Spinal cord (tissue), 10 donors: ENCODE measurements around the gene IMMT. TPM values are rescaled to one million over a fixed set of nuclear protein-coding genes. Genes with fewer than 3 reads are reported as not detected.

Experiments
- DNase-seq, 6 donors: peaks; one replicate each; pipeline versions ENCODE4 v3.0.0 to v3.0.0-alpha.2; 2013 to 2015; ENCODE audit warnings: low spot score in 6 of 6, low read depth in 4 of 6
- H3K27ac ChIP-seq: one replicate; pipeline ENCODE4 v1.5.1; 2013; ENCODE audit warnings: low read depth, low read length, control low read depth
- H3K27me3 ChIP-seq: one replicate; pipeline ENCODE4 v1.6.1; 2013; ENCODE audit warnings: low read length; ENCODE audit not compliant: control insufficient read depth, insufficient read depth
- H3K36me3 ChIP-seq: one replicate; pipeline ENCODE4 v1.6.1; 2013; ENCODE audit warnings: low read length; ENCODE audit not compliant: control insufficient read depth, insufficient read depth
- H3K4me1 ChIP-seq: one replicate; pipeline ENCODE4 v1.6.1; 2013; ENCODE audit warnings: low read length; ENCODE audit not compliant: control insufficient read depth, insufficient read depth
- H3K4me3 ChIP-seq: one replicate; pipeline ENCODE4 v1.5.1; 2013; ENCODE audit warnings: low read depth, low read length, control low read depth
- H3K9me3 ChIP-seq: one replicate; pipeline ENCODE4 v1.6.1; 2013; ENCODE audit warnings: low read length; ENCODE audit not compliant: control insufficient read depth, insufficient read depth
- WGBS: methylation state at CpG from one replicate; pipeline ENCODE4 v1.1.5; 2013; ENCODE audit warnings: missing lambda C conversion rate; ENCODE audit not compliant: insufficient coverage; 5-methylcytosine and 5-hydroxymethylcytosine counted together
- polyA plus RNA-seq, 2 donors: library from polyadenylated mRNA; unstranded; fragments of 120-200 nt; gene quantifications; one replicate each; pipeline ENCODE4 v1.2.1, GENCODE V29; 2013; ENCODE audit not compliant: insufficient read length in 2 of 2
- total RNA-seq, 2 donors: library from RNA; depleted of rRNA in 1 of 2; stranded (reverse); fragments of 120-200 nt in 1 of 2; fragments of >200 nt in 1 of 2; gene quantifications; one replicate each; pipeline versions ENCODE4 v1.2.3 to v1.2.4, GENCODE V29; 2013 to 2014
- donor health status: healthy.

The IMMT gene
- total and polyA plus RNA-seq, 4 donors, result 58.1 to 87.8 (median 76.9) TPM

DNA sequence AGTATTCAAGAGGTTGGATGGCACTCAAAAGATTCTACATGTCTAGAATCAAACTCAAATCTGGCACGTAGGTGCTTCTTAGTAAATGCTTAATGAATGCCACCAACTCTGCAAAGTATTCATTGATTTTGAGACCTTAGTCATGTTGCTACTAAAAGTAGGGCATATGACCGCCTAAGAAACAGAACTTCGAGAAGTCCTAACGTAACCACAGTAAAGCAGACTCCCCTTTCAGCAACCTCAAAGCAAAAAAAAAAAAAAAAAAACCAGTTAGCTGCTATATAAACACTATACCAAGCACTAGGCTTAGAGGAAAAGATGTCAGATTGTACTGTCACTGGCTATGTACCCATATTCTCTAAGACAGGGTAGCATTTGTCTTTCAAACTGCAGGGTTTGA, 55.3 kb downstream of the IMMT start:
- Histone ChIP-seq H3K27ac (no peak overlapping the region), H3K4me3 (no peak overlapping the region), H3K4me1 (no peaks in the 10 kb centered on the region), H3K9me3 (no peaks in the 10 kb centered on the region), H3K36me3 (peaks cover 49% of the 10 kb centered on the region), H3K27me3 (no peaks in the 10 kb centered on the region)
- WGBS, result no CpG with 5 or more reads among the region's 4 CpGs
- DNase-seq, result no peak

DNA sequence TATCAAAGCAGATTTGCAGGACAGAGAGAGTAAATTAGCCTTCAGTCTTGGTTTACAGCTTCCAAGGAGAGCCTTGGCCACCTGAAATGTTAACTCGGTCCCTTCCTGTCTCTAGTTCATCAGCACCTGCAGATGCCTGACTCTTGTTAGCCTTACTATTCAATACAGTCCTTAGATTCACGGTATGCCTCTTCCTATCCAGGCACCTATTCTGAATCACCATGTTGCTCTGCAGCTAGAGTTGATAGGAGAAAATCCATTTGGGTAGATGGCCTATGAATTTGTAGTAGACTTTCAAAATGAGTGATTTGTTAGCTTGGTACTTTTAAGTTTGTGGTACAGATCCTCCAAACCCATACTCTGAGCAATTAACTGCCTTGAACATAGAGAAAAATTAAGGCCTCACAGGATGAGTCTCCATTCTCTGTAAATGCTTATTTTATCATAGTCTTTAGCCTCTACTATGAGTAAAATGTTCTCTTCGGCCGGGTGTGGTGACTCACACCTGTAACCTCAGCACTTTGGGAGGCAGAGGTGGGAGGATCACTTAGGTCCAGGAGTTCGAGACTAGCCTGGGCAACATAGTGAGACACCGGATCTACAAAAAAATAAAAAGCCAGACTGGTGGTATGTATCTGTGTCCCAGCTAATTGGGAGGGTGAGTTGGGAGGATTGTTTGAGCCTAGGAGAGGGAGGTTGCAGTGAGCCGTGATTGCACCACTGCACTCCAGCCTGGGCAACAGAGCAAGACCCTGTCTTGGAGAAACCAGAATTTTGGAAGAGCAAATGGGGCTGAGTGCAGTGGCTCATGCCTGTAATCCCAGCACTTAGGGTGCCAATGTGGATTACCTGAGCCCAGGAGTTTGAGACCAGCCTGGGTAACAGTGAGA, 56.3 kb downstream of the IMMT start:
- Histone ChIP-seq H3K4me3 (no peak overlapping the region), H3K27ac (no peak overlapping the region), H3K4me1 (no peaks in the 10 kb centered on the region), H3K27me3 (no peaks in the 10 kb centered on the region), H3K9me3 (no peaks in the 10 kb centered on the region), H3K36me3 (peaks cover 45% of the 10 kb centered on the region)
- 100% methylated on average over 4 of the region's 7 CpGs for WGBS
- DNase-seq, result no peak

DNA sequence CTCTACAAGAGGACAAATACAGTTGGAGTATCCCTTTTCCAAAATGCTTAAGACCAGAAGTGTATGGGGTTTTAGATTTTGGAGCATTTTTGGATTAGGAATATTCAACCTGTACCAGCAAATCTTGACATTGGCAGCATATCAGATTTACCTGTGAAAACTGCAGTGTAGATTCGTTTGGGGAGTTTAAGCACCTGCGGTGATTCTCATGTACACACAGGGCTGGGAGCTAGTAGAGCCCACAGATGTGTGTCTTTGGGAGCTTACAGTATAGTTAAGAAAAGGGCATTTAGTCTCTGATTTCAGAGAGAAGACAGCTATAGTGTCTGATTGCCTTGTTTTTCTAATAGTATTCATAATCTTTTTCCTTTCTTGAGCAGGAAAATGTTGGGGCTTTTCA, 59.1 kb downstream of the IMMT start:
- peaks cover 41% of the 10 kb centered on the region for H3K36me3 ChIP-seq
- H3K27me3 ChIP-seq, result no peaks in the 10 kb centered on the region
- H3K9me3 ChIP-seq, result no peaks in the 10 kb centered on the region
- H3K4me3 ChIP-seq, result no peak overlapping the region
- H3K27ac ChIP-seq, result no peak overlapping the region
- no peaks in the 10 kb centered on the region for H3K4me1 ChIP-seq
- no peak for DNase-seq
- WGBS, result 100% methylated on average over 2 of the region's 2 CpGs

DNA sequence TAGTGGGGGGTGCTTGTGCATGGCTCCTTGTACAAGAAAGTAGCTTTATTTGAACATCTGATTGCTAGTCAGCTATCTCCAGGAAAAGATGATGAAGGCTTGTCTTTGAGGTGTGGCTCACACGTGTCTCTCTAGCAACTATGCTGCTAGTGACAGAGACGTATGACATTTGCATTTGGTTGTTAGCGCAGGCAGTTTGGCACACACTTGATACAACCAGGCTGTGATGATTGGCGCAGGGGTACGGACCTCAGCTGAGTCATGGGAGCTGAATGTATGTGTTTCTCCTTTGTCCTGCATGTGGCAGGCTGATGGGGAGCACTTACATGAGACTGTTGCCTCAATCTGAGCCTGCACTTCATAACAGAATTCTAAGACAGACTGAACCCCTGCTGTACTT, 59.6 kb downstream of the IMMT start:
- Histone ChIP-seq H3K27me3 (no peaks in the 10 kb centered on the region), H3K27ac (no peak overlapping the region), H3K36me3 (peaks cover 43% of the 10 kb centered on the region), H3K9me3 (no peaks in the 10 kb centered on the region), H3K4me1 (no peaks in the 10 kb centered on the region), H3K4me3 (no peak overlapping the region)
- no peak for DNase-seq
- 82% methylated on average over 5 of the region's 5 CpGs for WGBS

DNA sequence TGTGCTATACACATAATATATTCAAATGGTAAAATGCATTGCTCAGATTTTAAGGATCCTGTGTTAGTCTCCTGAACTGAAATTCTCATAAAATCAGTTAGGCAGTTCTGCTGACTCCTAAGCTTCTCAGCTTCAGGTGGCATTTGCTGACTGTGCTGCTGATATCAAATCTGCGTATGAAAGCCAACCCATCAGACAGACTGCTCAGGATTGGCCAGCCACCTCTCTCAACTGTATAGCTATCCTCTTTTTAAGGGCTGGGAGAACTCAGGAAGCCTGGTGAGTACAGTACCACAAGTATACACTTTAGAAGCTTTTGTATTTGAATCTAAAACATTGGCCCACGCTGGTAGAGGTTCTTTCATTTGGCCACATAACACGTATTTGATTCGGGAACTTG, 60.6 kb downstream of the IMMT start:
- no peak for DNase-seq
- Histone ChIP-seq H3K27me3 (no peaks in the 10 kb centered on the region), H3K36me3 (peaks cover 51% of the 10 kb centered on the region), H3K4me3 (no peak overlapping the region), H3K4me1 (no peaks in the 10 kb centered on the region), H3K27ac (no peak overlapping the region), H3K9me3 (no peaks in the 10 kb centered on the region)
- 100% methylated on average over 1 of the region's 4 CpGs for WGBS

DNA sequence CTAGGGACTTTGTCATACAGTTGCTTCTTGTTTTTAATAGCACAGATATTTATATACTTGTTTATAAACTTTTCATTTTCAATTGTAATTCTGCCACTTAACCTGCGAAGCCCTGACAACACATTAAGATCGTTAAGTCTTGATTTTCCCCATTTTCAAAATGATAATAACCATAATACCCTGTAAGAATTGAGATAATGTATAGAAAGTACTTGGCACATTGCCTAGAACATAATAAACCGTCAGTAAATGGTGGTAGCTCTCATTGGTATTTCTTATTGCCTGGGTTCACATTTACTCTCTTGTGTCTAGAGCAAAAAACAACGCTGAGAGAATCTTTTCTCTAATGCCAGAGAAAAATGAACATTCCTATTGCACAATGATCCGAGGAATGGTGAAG, 70.6 kb downstream of the IMMT start:
- no peaks in the 10 kb centered on the region for H3K4me1 ChIP-seq
- peaks cover 62% of the 10 kb centered on the region for H3K36me3 ChIP-seq
- peak in 1 of 6 donors; percentile 51 for DNase-seq
- WGBS, result no CpG with 5 or more reads among the region's 5 CpGs
- H3K9me3 ChIP-seq, result no peaks in the 10 kb centered on the region
- no peaks in the 10 kb centered on the region for H3K27me3 ChIP-seq
- no peak overlapping the region for H3K27ac ChIP-seq
- no peak overlapping the region for H3K4me3 ChIP-seq

DNA sequence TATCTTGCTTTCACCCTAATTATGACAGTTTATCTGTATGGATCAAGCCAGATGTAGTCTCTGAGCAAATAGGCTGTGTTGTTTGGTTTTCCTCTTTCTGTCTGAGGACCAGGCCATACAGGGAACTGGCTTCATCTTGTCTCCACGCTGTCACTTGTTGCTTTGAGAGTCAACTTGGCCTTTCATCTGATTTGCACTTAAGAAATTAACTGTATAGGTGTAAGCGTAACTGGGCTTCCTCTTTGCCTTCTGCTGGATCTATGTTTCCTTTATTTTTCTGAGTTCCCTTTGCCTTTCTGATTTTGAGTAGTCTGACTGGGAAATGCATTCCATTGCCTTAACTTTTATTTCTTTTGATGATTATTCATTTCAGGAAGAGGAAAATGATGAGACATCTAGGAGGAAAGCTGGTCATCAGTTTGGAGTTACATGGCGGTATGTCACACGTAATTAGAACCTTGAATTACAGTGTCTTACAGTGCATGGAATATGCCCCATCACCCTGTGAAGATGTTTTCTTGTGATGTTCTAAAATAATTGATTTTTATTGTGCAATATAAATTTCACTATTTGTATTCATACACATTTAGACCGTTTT, 71.8 kb downstream of the IMMT start:
- H3K4me1 ChIP-seq, result no peaks in the 10 kb centered on the region
- peaks cover 66% of the 10 kb centered on the region for H3K36me3 ChIP-seq
- no peak overlapping the region for H3K4me3 ChIP-seq
- no peaks in the 10 kb centered on the region for H3K9me3 ChIP-seq
- WGBS, result 100% methylated on average over 2 of the region's 5 CpGs
- H3K27me3 ChIP-seq, result no peaks in the 10 kb centered on the region
- H3K27ac ChIP-seq, result no peak overlapping the region
- DNase-seq, result no peak

DNA sequence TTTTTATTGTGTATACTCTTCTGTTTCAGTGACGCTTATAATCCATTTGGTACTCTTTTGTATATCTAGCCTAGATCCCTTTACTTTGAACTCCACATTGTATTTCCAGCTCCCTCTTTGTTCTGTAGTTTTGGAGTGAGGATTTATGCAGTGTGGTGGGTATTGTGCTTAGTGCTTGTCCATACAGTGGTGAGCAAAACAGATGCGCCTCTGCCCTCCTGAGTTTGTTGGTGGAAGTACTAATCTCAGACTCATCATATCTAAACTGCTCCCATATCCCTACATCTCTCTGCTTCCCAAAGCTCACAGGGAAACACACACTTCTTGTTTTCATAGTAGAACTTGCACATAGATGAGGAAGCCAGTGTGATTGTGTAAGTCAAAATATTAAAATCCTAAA, 77.1 kb downstream of the IMMT start:
- H3K36me3 ChIP-seq, result peaks cover 64% of the 10 kb centered on the region
- no peak overlapping the region for H3K4me3 ChIP-seq
- no peaks in the 10 kb centered on the region for H3K4me1 ChIP-seq
- no peaks in the 10 kb centered on the region for H3K9me3 ChIP-seq
- DNase-seq, result no peak
- no CpG with 5 or more reads among the region's 2 CpGs for WGBS
- no peaks in the 10 kb centered on the region for H3K27me3 ChIP-seq
- H3K27ac ChIP-seq, result no peak overlapping the region

DNA sequence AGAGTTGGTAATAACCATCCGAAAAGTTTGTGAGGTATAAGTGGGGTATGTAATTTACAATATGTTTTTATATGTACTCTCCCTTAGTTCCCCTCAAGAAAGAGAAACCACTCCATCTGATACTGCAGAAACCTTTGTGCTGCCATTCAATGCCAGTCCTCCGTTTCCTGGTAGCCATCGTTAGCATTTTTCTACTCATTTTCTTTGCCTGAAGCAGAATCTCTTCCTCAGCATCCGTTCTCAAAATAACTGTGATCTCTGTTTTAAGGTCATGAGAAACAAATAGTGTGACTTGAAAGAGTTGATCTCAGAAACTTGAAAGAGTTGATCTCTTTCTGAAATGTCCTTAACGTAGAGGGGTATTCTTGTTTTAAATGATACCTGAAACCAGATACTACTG, 88.2 kb downstream of the IMMT start:
- DNase-seq, result no peak
- Histone ChIP-seq H3K4me1 (peaks cover 4% of the 10 kb centered on the region), H3K9me3 (no peaks in the 10 kb centered on the region), H3K4me3 (peak overlapping the region; percentile 99), H3K36me3 (peaks cover 23% of the 10 kb centered on the region), H3K27ac (no peak overlapping the region), H3K27me3 (no peaks in the 10 kb centered on the region)
- WGBS, result no CpG with 5 or more reads among the region's 5 CpGs
